CD14-positive monocyte (primary cell): ENCODE results near the gene CKM. TPM values are rescaled to one million over a fixed set of nuclear protein-coding genes. Genes with fewer than 3 reads are reported as not detected.

Experiments used
- DNase-seq, 3 donors: peaks; one replicate each; pipeline ENCODE4 v3.0.0-alpha.2; 2011 to 2022
- H2AFZ ChIP-seq: 2 replicates; pipeline ENCODE4 v1.6.0; 2012; ENCODE audit warnings: mild to moderate bottlenecking, low read depth, low read length, inconsistent platforms; ENCODE audit not compliant: insufficient read depth, poor library complexity, severe bottlenecking
- H3K27ac ChIP-seq, 2 donors: 1 replicate in 1 of 2; 2 replicates in 1 of 2; pipeline ENCODE4 v1.5.1; 2012 to 2013; ENCODE audit warnings: low read length in 2 of 2, control low read depth in 1 of 2, inconsistent platforms in 1 of 2, low read depth in 1 of 2, mild to moderate bottlenecking in 1 of 2
- H3K27me3 ChIP-seq, 2 donors: one replicate each; pipeline versions ENCODE4 v1.6.0 to v1.6.1; 2011 to 2013; ENCODE audit warnings: low read length in 2 of 2; ENCODE audit not compliant: control insufficient read depth in 2 of 2, insufficient read depth in 2 of 2
- H3K36me3 ChIP-seq, 2 donors: replicated peaks in 1 of 2; 1 replicate in 1 of 2; 2 replicates in 1 of 2; pipeline versions ENCODE4 v1.5.1 to v1.6.1; 2012 to 2013; ENCODE audit warnings: low read length in 2 of 2, control low read depth in 1 of 2, inconsistent platforms in 1 of 2, mild to moderate bottlenecking in 1 of 2; ENCODE audit not compliant: insufficient read depth in 2 of 2, control insufficient read depth in 1 of 2
- H3K4me1 ChIP-seq, 2 donors: 1 replicate in 1 of 2; 2 replicates in 1 of 2; pipeline versions ENCODE4 v1.5.1 to v1.6.1; 2012 to 2013; ENCODE audit warnings: low read length in 2 of 2, control low read depth in 1 of 2, inconsistent platforms in 1 of 2, mild to moderate bottlenecking in 1 of 2, moderate library complexity in 1 of 2; ENCODE audit not compliant: insufficient read depth in 2 of 2, control insufficient read depth in 1 of 2
- H3K4me2 ChIP-seq: replicated peaks from 2 replicates; pipeline ENCODE3; 2012; ENCODE audit warnings: low read length, moderate library complexity, mild to moderate bottlenecking; ENCODE audit not compliant: poor library complexity, severe bottlenecking; ENCODE audit errors: extremely low read depth
- H3K4me3 ChIP-seq, 3 experiments: fragments of 200-600 bp in 1 of 3; sonication (generic) in 1 of 3; replicated peaks in 1 of 3; 1 replicate in 2 of 3; 2 replicates in 1 of 3; pipeline ENCODE4 v1.5.1; 2011 to 2013; ENCODE audit warnings: low read length in 3 of 3, mild to moderate bottlenecking in 3 of 3, control low read depth in 2 of 3, low read depth in 2 of 3, inconsistent platforms in 1 of 3, moderate library complexity in 1 of 3
- H3K79me2 ChIP-seq: 2 replicates; pipeline ENCODE4 v1.6.0; 2012; ENCODE audit warnings: mild to moderate bottlenecking, control low read depth, inconsistent platforms, low read length, moderate library complexity; ENCODE audit not compliant: insufficient read depth
- H3K9ac ChIP-seq: 2 replicates; pipeline ENCODE4 v1.6.0; 2017; ENCODE audit warnings: low read length, mild to moderate bottlenecking; ENCODE audit not compliant: insufficient read depth, poor library complexity, severe bottlenecking
- H3K9me3 ChIP-seq, 2 donors: replicated peaks in 1 of 2; 1 replicate in 1 of 2; 2 replicates in 1 of 2; pipeline versions ENCODE4 v1.5.1 to v1.6.1; 2012 to 2013; ENCODE audit warnings: low read length in 2 of 2, control low read depth in 1 of 2; ENCODE audit not compliant: control insufficient read depth in 1 of 2, insufficient read depth in 1 of 2
- H4K20me1 ChIP-seq: 2 replicates; pipeline ENCODE4 v1.6.0; 2012; ENCODE audit warnings: mild to moderate bottlenecking, low read length, control low read depth, moderate library complexity; ENCODE audit not compliant: insufficient read depth
- H3K27ac Mint-ChIP-seq, 7 donors: one replicate each; pipeline ENCODE4 v1.8.0; 2020; ENCODE audit warnings: mild to moderate bottlenecking in 7 of 7, mixed read lengths in 7 of 7, moderate library complexity in 6 of 7, inconsistent platforms in 2 of 7
- H3K27me3 Mint-ChIP-seq, 3 donors: one replicate each; pipeline ENCODE4 v1.8.0; 2021 to 2022; ENCODE audit warnings: low read depth in 3 of 3, mild to moderate bottlenecking in 3 of 3, mixed read lengths in 3 of 3, moderate library complexity in 3 of 3, inconsistent platforms in 1 of 3
- H3K36me3 Mint-ChIP-seq, 2 donors: one replicate each; pipeline ENCODE4 v1.8.0; 2020; ENCODE audit warnings: mixed read lengths in 2 of 2, inconsistent platforms in 1 of 2, mild to moderate bottlenecking in 1 of 2
- H3K4me1 Mint-ChIP-seq: one replicate; pipeline ENCODE4 v1.8.0; 2020; ENCODE audit warnings: mild to moderate bottlenecking, mixed read lengths
- H3K4me3 Mint-ChIP-seq, 2 donors: one replicate each; pipeline ENCODE4 v1.8.0; 2020; ENCODE audit warnings: mild to moderate bottlenecking in 2 of 2, mixed read lengths in 2 of 2, moderate library complexity in 1 of 2
- H3K9me3 Mint-ChIP-seq, 7 donors: one replicate each; pipeline ENCODE4 v1.8.0; 2020 to 2022; ENCODE audit warnings: mixed read lengths in 7 of 7, mild to moderate bottlenecking in 6 of 7, moderate library complexity in 6 of 7, inconsistent platforms in 2 of 7
- CTCF ChIP-seq: fragments of 200-600 bp; IDR thresholded peaks from one replicate; pipeline ENCODE4 v1.8.0; 2022; ENCODE audit warnings: antibody characterized with exemption, mild to moderate bottlenecking
- WGBS: methylation state at CpG from one replicate; pipeline ENCODE4 v1.1.5; 2013; ENCODE audit warnings: missing lambda C conversion rate; ENCODE audit not compliant: insufficient coverage; 5-methylcytosine and 5-hydroxymethylcytosine counted together
- intact Hi-C, 2 donors: fragments of 100-400 bp; cut with micrococcal nuclease; formaldehyde crosslinking; loops; one replicate each; pipeline versions ENCODE4 v1.15.0 to v1.15.1; 2023
- polyA plus RNA-seq, 3 donors: library from polyadenylated mRNA; depleted of rRNA in 1 of 3; unstranded in 2 of 3; stranded (reverse) in 1 of 3; fragments of 300-500 nt in 2 of 3; fragments of >200 nt in 1 of 3; fragmentation: Illumina TruSeq in 2 of 3; gene quantifications; 1 replicate in 2 of 3; 2 replicates in 1 of 3; pipeline ENCODE4 v1.2.3, GENCODE V29; 2012 to 2021

CKM gene
- polyA plus RNA-seq, 3 donors = 0.17 to 0.50 (median 0.24) TPM

- peaks cover 7 to 16% (median 9%) of the 10 kb centered on the region in 3 donors for H3K27me3 Mint-ChIP-seq
- no peak for DNase-seq
- Histone ChIP-seq H3K27me3 (no peaks in the 10 kb centered on the region), H3K4me2 (no peak overlapping the region), H3K27ac (no peak overlapping the region), H3K79me2 (no peaks in the 10 kb centered on the region), H3K4me3 (no peak overlapping the region), H3K36me3 (no peaks in the 10 kb centered on the region), H3K9ac (no peak overlapping the region), H3K9me3 (no peaks in the 10 kb centered on the region), H2AFZ (no peak overlapping the region), H3K4me1 (peaks cover 4 to 5% of the 10 kb centered on the region in 2 donors), H4K20me1 (no peaks in the 10 kb centered on the region)
- TF ChIP-seq CTCF = no peak
- peaks cover 4% of the 10 kb centered on the region for H3K4me1 Mint-ChIP-seq
- H3K9me3 Mint-ChIP-seq = no peaks in the 10 kb centered on the region
- no peak overlapping the region for H3K4me3 Mint-ChIP-seq
- H3K36me3 Mint-ChIP-seq = no peaks in the 10 kb centered on the region
- WGBS = 58% methylated on average over 3 of the region's 10 CpGs
- intact Hi-C loops = no loop called here
- H3K27ac Mint-ChIP-seq = no peak overlapping the region
Measured at GRCh38 chr19:45333609-45334303, 11.1 kb upstream of the CKM start.

- TF ChIP-seq CTCF = no peak
- Histone ChIP-seq H3K27ac (no peak overlapping the region), H4K20me1 (no peaks in the 10 kb centered on the region), H3K36me3 (no peaks in the 10 kb centered on the region), H3K4me1 (peaks cover 1 to 2% of the 10 kb centered on the region in 2 donors), H3K4me2 (no peak overlapping the region), H3K9me3 (no peaks in the 10 kb centered on the region), H2AFZ (no peak overlapping the region), H3K9ac (no peak overlapping the region), H3K4me3 (no peak overlapping the region), H3K79me2 (no peaks in the 10 kb centered on the region), H3K27me3 (no peaks in the 10 kb centered on the region)
- 97% methylated on average over 7 of the region's 7 CpGs for WGBS
- Mint-ChIP-seq H3K9me3 (peaks cover 0 to 1% (median 0%) of the 10 kb centered on the region in 7 donors), H3K27ac (no peak overlapping the region), H3K4me1 (peaks cover 1% of the 10 kb centered on the region), H3K4me3 (no peak overlapping the region), H3K36me3 (no peaks in the 10 kb centered on the region), H3K27me3 (peaks cover 6 to 15% (median 9%) of the 10 kb centered on the region in 3 donors)
- intact Hi-C loops = no loop called here
- DNase-seq = no peak
Measured at GRCh38 chr19:45331411-45331810, 8.7 kb upstream of the CKM start.
